GM12872 (cell line): ENCODE measurements around the gene DAB2.

Source experiments
- TF ChIP-seq, protein P1 (sequence below): IDR thresholded peaks from 3 replicates; pipeline ENCODE4 v1.5.1; 2011; ENCODE audit warnings: low read depth, mild to moderate bottlenecking, low read length, moderate library complexity; ENCODE audit not compliant: insufficient read depth

The DAB2 gene

DNA sequence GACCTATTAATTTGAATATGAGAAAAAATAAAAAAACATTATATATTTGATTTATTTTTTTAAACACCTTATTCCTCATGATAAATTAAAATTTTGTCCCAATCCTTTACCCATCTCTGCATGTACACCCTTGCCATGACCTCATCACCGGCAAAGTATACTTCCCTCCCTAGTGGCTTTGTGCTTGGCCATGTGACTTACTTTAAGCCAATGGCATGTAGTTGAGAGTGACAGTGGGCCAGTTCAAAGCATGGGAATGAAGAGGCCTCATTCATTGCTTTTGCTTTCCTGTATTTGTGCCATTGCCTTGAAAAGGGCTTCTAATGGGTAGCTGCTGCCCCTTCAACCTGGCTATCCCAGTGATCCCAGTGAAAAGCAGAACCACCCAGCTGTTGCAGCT lies 91.7 kb downstream of the DAB2 start:
- TF ChIP-seq, protein P1, sequence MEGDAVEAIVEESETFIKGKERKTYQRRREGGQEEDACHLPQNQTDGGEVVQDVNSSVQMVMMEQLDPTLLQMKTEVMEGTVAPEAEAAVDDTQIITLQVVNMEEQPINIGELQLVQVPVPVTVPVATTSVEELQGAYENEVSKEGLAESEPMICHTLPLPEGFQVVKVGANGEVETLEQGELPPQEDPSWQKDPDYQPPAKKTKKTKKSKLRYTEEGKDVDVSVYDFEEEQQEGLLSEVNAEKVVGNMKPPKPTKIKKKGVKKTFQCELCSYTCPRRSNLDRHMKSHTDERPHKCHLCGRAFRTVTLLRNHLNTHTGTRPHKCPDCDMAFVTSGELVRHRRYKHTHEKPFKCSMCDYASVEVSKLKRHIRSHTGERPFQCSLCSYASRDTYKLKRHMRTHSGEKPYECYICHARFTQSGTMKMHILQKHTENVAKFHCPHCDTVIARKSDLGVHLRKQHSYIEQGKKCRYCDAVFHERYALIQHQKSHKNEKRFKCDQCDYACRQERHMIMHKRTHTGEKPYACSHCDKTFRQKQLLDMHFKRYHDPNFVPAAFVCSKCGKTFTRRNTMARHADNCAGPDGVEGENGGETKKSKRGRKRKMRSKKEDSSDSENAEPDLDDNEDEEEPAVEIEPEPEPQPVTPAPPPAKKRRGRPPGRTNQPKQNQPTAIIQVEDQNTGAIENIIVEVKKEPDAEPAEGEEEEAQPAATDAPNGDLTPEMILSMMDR = no peak

DNA sequence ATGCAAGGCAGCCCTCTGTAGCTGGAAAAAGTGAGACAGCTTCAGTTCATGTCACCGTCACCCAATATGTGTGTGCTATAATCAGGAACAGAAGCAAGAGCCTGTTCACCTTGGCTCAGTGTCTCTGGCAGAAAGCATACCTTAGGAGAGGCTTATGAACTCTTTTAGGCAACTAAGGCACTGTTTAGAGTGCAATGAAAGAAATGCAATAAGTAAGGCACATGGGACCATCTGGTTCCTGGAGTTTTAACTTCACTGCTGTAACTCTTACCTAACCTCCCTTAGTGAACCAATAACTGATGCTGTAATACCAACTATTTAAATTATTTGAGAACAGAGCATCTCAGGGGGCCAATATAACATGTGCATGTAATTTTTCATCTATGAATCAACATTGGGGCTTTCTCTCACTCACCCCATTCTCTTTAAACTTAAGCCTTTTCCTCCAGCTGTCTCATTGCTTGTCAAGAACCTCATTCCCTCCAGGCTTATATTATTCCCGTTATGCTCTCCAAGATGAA lies 92.9 kb downstream of the DAB2 start:
- TF ChIP-seq, protein P1 = no peak

DNA sequence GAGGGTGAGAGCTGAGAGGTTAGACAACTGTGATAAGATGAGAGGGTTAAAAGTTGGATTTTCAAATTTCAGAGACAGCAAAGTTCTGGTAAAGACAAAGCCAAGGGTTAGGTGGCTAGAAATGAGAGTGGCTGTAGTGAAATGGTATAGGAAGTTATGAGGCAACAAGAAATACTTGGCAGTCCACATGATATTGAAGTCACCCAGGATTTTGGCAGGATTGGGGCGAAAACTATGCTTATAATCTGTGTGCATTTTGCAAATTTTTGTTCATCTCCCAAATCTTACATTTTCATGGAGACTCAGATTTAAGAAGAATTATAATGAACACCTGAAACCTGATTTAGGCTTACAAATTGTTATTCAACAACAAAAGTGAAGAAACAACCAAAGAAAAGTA lies 96.0 kb downstream of the DAB2 start:
- TF ChIP-seq, protein P1 = no peak

DNA sequence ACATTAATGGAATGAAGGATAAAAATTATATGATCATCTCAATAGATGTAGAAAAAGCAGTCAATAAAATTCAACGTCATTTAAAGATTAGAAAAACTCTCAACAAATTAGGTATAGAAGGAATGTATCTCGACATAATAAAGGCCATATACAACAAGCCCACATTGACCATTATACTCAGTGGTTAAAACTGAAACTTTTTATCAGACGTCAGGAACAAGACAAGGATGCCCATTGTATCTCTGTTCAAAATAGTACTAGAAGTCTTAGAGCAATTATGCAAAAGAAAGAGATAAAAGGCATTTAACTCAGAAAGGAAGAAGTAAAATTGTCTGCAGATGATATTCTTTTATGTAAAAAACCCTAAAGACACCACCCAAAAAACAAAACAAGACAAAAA lies 101.2 kb downstream of the DAB2 start:
- TF ChIP-seq, protein P1 = no peak
